ENCODE data around the gene DPH1. TPM values are rescaled to one million over a fixed set of nuclear protein-coding genes. Genes with fewer than 3 reads are reported as not detected.

DPH1 gene
- polyA plus RNA-seq, 2 of the 4 experiments (the other 2 are of a cell fraction): 25.5 to 33.6 TPM

DNA sequence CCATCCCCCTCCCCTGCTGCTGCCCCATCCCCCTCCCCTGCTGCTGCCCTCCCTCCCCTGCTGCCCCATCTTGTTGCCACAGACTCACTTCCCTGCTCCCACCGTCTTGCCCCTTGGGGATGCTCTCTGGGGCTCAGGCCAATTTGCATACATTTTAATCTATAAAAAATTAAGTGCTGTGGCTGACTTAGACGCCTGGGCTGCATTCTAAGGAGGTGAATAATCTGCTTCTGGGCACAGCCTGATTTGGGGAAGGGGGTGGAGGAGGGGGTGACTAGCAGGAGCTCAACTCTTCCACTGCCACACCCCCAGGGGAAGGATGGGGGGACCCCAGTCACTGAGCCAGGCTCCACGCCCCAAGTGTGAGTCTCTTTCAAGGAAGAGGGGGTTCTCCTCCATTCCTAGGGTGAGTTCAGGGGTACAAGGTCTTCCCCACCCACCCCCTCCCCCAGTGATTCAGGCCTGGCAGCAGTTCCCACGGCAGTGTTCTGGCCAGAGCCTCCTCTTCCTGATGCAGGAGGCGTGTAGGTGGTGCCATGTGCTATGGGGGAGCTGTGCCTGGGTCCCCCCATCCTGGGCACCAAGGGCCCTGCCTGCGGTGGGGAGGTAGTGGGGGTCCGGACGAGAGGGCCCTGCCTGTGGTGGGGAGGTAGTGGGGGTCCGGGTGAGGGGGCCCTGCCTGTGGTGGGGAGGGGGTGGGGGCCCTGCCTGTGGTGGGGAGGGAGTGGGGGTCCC, 5.0 kb downstream of the DPH1 start:
- no peak for ATAC-seq
- ChIA-PET POLR2A (no interaction called here), CTCF (interaction anchor here (0.7 to 17.0 kb wide), 6 partner anchors 7 to 153 kb away, joined by 3 to 224 read pairs (median 66); partner anchors contain the start of genes DPH1, HIC1, OVCA2 and RTN4RL1)
- Histone ChIP-seq H3K9me3 (no peaks in the 10 kb centered on the region), H3K27ac (peak overlapping the region in 1 of 2 experiments; percentile 65; a peak in 3 of 6 replicates), H3K4me2 (peak overlapping the region; percentile 38; the same call in 1 of the 3 replicates), H3K4me3 (no peak overlapping the region), H3K4me1 (peaks cover 21% of the 10 kb centered on the region)
- no peak for TF ChIP-seq TFCP2L1 (CRISPR knock-in tag; IDR thresholded peaks at IDR 0.05)
- no peak for TF ChIP-seq MAZ (IDR thresholded peaks at IDR 0.05; ENCODE audit: borderline replicate concordance, low read depth, low read length)
- FAIRE-seq: no peak
- WGBS (ENCODE audit: missing lambda C conversion rate): 55% methylated on average over 3 of the region's 9 CpGs
- no peak for DNase-seq (ENCODE audit: low read depth in 1 of 2, low spot score in 1 of 2)

DNA sequence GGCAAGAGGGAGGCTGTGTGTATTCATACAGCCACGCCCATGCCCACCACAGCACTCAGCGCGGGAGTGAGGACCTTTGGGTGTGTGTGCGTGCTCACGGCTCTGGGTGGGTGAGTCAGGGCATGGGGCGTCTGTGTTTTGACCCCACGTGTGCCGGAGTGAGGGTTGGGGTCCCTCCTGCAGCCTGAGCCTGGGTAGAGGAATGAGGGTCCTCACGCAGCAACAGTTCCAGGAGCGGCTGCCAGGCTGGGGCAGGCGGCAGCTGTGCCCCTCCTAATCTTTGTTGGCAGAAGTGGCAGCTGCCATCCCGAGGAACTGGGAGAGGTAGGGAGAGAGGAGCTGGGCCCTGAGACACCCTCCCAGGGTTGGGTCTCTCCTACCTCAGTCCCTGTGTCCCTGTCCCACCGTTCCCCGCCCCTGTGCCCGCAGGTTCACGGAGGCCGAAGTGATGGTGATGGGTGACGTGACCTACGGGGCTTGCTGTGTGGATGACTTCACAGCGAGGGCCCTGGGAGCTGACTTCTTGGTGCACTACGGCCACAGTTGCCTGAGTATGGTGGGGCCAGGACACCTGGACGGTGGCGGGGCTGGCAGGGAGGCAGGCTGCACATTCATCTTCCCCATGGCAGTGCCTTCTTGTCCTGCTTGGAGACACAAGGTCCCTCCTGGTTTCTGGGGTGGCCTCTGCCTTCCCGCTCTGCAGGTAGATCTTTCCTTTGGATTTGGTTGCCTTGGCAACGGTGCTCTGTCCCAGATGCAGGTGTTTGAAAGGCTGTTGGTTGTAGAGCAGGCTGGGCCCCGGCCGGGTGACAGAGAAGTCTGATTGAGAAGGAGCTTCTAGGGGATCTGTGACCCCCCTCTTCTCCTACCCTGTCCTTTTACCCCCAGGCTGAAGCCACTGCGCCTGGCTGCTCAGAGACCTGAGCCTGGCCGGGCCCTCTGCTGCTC, 5.9 kb downstream of the DPH1 start:
- peak overlapping the region in 1 of 2 experiments; percentile 65; a peak in 3 of 6 replicates for H3K27ac ChIP-seq
- FAIRE-seq: no peak
- no peak for DNase-seq (ENCODE audit: low read depth in 1 of 2, low spot score in 1 of 2)
- ATAC-seq: no peak
- WGBS (ENCODE audit: missing lambda C conversion rate): 89% methylated on average over 29 of the region's 29 CpGs
- ChIA-PET POLR2A (no interaction called here), CTCF (interaction anchor here (0.7 to 16.1 kb wide), 6 partner anchors 10 to 209 kb away, joined by 3 to 224 read pairs (median 10); partner anchors contain the start of genes DPH1, HIC1 and RTN4RL1)
- H3K4me2 ChIP-seq: no peak overlapping the region
- H3K9me3 ChIP-seq: no peaks in the 10 kb centered on the region
- no peak for TF ChIP-seq CHD4 (IDR thresholded peaks at IDR 0.05; ENCODE audit: borderline replicate concordance)
- TF ChIP-seq, protein P1, sequence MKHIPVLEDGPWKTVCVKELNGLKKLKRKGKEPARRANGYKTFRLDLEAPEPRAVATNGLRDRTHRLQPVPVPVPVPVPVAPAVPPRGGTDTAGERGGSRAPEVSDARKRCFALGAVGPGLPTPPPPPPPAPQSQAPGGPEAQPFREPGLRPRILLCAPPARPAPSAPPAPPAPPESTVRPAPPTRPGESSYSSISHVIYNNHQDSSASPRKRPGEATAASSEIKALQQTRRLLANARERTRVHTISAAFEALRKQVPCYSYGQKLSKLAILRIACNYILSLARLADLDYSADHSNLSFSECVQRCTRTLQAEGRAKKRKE (CRISPR knock-in tag; IDR thresholded peaks at IDR 0.05; ENCODE audit: low read depth): no peak
- no peak for TF ChIP-seq GATA3 (IDR thresholded peaks at IDR 0.05; ENCODE audit: borderline replicate concordance)
- no peak for TF ChIP-seq FOXS1 (CRISPR knock-in tag; IDR thresholded peaks at IDR 0.05)
- TF ChIP-seq ESRRA (IDR thresholded peaks at IDR 0.05; ENCODE audit: borderline replicate concordance, low read length): no peak
- TF ChIP-seq KDM1A (IDR thresholded peaks at IDR 0.05; ENCODE audit: low read depth): no peak
- no peak for TF ChIP-seq CHD2 (IDR thresholded peaks at IDR 0.05; ENCODE audit: low read length, partially characterized antibody)
- TF ChIP-seq BHLHE40 (IDR thresholded peaks at IDR 0.05; ENCODE audit: low read depth, low read length): no peak
- TF ChIP-seq FOSB (CRISPR knock-in tag; IDR thresholded peaks at IDR 0.05): no peak
- no peak for TF ChIP-seq SREBF2 (IDR thresholded peaks at IDR 0.05)
- TF ChIP-seq, protein P2, sequence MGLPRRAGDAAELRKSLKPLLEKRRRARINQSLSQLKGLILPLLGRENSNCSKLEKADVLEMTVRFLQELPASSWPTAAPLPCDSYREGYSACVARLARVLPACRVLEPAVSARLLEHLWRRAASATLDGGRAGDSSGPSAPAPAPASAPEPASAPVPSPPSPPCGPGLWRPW (IDR thresholded peaks at IDR 0.05): no peak
- TF ChIP-seq POLR2A (IDR thresholded peaks at IDR 0.05; ENCODE audit: low read length): no peak
- TF ChIP-seq NFE2L2 (conservative IDR thresholded peaks at IDR 0.05; ENCODE audit: low read length): no peak
- TF ChIP-seq, protein P3, sequence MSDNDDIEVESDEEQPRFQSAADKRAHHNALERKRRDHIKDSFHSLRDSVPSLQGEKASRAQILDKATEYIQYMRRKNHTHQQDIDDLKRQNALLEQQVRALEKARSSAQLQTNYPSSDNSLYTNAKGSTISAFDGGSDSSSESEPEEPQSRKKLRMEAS (IDR thresholded peaks at IDR 0.05): no peak
- no peak for TF ChIP-seq RFX5 (IDR thresholded peaks at IDR 0.05)
- TF ChIP-seq, protein P4, sequence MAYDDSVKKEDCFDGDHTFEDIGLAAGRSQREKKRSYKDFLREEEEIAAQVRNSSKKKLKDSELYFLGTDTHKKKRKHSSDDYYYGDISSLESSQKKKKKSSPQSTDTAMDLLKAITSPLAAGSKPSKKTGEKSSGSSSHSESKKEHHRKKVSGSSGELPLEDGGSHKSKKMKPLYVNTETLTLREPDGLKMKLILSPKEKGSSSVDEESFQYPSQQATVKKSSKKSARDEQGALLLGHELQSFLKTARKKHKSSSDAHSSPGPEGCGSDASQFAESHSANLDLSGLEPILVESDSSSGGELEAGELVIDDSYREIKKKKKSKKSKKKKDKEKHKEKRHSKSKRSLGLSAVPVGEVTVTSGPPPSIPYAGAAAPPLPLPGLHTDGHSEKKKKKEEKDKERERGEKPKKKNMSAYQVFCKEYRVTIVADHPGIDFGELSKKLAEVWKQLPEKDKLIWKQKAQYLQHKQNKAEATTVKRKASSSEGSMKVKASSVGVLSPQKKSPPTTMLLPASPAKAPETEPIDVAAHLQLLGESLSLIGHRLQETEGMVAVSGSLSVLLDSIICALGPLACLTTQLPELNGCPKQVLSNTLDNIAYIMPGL (CRISPR knock-in tag; IDR thresholded peaks at IDR 0.05; ENCODE audit: borderline replicate concordance): no peak
- TF ChIP-seq RCOR1 (IDR thresholded peaks at IDR 0.05; ENCODE audit: low read depth, low read length): no peak
- no peak overlapping the region for H3K4me3 ChIP-seq
- H3K4me1 ChIP-seq: peaks cover 19% of the 10 kb centered on the region

All from A549 (cell line).